DMS114 treated with DMSO at 0.1 percent for 48 hours (cell line): Measurements from ENCODE around the gene TMEM247.

ENCODE experiments used
- DNase-seq: peaks from one replicate; lab custom pipeline; 2025; ENCODE audit not compliant: unreplicated experiment; lab: John Stamatoyannopoulos, UW

The TMEM247 gene

DNA sequence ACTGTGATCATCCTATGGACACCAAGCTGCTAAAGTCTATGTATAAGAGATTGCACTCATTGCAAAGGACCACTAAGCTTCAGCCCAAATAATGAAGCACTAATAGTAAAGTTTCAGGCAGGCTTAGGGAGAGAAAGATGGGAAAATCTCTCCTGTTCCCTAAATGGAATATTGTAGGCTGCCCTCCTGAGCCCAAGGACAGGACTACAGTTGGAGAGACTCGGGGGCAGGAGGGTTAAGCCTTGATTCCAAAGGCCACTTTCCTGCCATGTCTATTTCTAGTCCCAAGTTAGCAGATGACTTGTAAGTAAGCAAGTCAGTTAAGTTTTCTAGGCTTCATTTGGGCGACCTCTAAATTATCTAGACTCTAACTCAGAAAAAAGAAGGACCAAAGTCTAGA lies 9.0 kb downstream of the TMEM247 start:
- DNase-seq = no peak

DNA sequence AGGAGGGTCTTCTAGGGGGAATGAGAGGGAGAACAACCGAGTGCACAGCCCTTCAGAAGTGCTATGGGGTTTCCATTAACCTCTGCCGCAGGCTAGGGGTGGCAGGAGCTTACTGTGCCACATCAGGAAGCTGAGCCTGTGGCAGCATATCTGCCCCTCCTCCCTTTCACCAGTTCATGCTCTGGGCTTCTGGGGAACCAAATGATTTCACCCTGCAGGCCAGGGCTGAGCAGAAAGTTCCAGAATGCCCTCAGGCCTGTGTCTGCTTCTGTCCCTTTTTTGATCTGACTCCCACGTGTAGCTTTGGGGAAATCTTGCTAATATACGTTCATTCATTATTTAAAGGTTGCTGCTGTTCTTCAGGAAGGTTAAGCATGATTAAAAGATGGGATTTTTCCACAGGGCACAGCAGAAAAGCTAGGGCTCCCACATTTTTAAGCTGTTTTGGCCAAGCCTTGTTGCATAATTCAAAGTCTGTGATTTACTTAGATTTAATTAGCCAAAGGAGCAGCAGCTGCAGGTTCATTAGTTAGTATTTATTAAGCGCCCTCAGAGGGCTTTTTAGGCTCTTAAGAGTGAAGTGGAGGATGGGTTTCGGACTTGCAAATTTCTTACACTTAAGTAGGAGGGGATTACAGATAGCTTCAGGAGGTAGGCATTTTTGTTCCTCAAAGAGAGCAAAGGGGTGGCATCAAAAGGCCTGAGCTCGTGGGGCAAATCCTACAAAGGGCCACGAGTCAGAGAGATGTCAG lies 10.2 kb downstream of the TMEM247 start:
- no peak for DNase-seq

DNA sequence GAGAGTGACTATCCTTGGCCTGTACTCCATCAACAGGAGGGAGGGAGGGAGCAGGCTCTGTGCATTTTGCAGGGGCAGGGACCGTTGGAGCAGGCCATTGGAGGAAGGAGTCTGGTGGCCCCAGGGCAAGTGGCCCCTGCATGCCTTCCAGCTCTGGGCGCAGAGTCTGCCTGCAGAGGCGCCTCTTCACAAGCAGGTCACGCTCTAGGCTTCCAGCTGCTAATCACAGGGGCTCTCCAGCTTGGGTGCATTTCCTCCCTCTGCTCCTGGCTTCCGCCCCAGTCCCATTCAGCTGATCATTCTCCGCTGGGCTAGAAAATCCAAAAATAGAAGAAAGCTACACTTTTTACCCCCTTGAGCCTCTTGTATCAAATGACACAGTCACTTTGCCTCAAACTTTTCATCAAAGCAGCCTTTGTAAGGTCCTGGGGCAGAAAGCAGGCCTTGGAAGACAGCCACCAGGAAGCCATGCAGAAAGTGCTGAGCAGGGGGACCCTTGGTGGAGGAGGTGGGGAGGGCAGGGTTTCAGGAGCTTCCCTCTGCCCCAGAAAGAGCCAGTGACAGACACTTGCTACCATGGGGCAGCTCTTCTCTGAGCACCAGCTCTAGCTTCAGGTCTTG lies 11.3 kb downstream of the TMEM247 start:
- DNase-seq = no peak

GRCh38 chr2:46492301-46492700 lies 12.9 kb downstream of the TMEM247 start:
- DNase-seq = no peak

DNA sequence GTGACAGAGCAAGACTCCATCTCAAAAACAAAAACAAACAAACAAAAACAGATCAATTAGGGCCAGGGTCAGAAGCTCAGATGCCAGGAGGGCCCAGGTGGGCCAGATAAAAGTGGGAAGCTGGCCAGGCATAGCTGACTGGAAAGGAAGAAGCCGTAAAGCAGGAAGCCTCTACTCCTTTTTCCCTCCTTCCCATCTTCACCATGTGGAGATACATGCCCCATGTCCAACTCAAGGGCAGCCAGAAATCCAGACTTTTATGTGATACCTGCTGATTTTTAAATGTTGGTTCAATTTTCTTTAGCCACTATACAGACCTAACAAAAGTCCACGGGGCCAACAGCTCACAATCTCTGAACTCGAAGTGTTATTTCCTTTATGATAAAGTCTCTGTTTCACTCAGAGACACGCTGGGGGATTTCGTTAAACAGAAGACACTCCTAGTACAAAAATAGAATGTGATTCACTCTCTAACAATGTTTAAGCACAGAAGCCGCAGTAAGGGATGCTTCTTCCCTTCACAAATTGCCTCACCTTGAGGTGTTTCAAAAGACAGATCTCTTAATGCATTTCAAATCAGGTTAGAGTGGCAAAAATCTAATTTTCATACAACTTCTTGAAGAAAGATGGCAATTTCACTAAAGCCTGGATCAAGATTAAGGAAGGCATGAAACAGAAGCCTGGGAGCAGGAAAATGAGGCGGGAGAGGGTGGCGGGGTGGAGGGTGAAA lies 14.0 kb downstream of the TMEM247 start:
- DNase-seq = no peak

- DNase-seq = no peak
These were observed 14.5 kb downstream of the TMEM247 start for GRCh38 chr2:46493971-46494250.

DNA sequence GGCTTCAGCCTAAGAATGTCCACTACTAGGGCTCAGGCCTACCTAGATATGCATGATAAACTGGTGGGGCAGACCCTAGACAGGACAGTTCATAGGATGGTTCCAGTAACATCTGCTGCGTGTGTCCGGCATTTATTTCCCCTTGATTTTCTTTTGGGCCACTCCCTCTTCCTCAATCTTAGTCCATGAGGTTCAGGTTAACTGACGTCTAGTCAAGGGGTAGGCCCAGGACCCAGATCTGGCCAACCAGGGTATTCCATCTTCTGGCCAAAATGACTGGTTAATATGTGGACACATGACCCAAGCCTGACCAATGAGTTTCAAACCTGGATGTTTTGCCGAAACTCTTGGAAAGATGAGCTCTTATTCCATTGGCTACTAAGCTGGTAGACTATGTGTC lies 15.2 kb downstream of the TMEM247 start:
- DNase-seq = no peak

DNA sequence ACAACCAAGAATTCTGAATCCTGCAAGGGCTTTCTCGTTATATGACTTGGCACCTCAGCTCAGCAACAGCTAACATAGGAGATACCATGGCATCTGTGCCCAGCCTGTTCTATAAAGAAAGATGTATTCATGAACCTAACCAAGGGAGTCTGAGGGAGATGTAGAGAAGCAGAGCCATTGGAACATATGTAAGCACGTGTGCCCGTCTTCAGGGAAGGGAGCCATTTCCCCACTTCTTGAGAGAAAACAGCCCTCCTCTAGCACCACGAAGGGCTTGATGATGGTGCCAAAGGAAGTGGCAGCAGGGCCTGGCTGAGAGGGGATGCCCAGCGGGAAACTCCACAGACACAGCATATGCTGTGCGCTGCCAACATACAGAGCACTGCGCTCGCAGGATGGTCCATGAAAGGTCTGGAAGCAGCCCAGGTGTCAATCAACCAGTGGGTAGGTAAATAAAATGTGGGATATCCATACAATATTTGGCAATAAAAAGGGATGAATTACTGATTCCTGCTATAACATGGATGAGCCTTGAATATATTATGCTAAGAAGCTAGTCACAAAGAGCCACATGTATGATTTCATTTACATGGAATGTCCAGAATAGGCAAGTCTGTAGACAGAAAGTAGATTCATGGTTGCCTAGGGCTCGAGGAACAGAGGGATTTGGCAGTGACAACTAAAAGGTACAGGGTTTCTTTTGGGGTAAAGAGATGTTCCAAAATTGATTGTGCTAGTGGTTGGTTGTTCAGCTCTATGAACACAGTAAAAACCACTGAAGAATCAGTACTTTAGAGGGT lies 16.1 kb downstream of the TMEM247 start:
- no peak for DNase-seq

DNA sequence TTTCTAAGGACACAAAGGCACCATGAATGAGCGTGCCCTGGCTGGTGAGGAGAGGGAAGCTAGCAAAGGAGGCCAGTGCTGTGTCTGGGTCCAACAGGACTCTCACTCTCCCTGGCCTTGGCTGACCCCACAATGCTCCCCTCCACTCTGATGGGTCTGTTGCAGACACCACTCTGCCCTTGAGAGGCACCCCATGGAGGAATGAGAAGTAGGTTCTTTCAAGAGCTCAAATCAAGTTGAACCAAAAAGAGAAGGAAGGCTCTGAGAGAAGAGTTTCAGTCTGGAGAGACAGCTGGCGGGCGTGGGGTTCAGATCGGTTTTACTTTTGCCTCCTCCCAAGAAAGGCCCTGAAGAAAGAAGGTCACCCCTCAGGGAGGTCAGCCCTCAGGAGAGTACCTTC lies 18.4 kb downstream of the TMEM247 start:
- DNase-seq = no peak

GRCh38 chr2:46498681-46499080 lies 19.3 kb downstream of the TMEM247 start:
- DNase-seq = no peak

DNA sequence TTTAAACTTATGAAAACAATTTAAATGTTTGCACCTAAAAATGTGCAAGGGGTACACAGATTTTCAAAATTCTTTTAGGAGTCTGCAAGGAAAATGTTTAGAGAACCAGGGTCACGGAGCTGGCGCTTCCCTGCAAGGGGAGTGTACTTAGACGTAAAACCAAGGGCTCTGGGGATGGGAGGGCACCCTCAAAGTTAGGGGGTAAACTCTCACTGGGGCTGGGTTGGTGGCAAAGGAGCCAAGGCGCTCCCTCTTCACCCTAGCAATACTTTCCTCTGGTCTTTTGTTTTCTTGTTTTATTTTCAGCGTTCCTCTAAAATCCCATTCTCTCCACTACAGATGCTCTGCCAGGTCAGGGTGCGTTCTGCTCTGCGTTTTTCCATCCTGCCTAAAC lies 20.0 kb downstream of the TMEM247 start:
- no peak for DNase-seq

DNA sequence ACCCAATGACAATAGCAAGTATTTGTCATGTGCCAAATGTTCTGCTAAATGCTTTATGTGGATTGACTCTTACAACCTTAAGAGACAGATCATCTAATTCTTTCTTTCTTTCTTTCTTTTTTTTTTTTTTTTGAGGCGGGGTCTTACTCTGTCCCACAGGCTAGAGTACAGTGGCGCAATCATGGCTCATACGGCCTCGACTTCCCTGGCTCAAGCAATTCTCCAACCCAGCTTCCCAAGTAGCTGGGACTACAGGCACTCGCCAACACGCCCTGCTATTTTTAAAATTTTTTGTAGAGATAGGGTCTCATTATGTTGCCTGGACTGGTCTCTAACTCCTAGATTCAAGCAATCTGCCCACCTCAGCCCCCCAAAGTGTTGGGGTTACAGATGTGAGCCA lies 21.4 kb downstream of the TMEM247 start:
- no peak for DNase-seq

DNA sequence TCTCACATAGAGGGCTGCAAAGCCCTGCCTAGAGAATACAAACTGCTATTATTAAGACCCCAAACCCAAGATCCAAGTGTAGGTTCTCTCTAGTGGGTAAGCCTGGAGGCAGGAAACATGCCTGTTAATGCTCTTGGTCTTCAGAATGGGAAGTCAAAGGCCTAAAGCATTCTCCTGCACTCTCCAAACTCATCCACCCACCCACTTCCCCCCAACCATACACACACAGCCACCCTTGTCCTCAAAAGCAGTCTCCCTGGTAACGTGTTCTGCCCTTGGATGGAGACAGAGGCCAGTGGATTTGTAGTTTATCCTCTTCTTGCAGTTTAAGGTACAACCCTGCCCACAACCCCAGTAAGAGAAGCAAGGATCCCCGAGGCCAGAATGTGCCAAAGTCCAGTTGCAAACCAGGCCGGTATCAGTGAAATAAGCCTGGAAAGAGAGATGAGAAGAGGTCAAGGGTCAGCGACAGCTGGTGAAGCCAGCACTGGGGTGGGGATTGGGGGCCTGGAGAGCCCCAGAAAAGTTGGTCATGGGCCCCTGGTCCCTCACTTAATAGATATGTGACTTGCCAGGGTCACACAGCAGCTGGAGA lies 23.0 kb downstream of the TMEM247 start:
- DNase-seq = no peak

DNA sequence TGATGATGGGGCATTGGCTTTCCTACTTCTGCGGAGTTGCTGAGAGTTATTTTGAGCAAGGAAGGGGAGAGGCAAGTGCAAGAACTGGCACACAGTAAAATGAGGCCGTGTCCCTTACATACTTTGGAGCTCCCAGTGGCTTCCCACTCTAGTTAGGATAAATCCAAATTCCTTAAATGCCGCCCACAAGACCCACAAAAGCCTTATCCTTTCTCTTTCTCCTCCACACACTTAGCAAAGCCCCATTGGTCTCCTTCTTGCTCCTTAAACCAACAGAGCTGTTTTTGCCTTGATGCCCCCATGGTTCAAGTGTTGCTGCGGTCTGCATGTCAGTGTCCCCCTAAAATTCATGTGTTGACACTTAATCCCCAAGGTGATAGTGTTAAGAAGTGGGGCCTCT lies 24.3 kb downstream of the TMEM247 start:
- DNase-seq = no peak

- DNase-seq = no peak
These were observed 24.9 kb downstream of the TMEM247 start for GRCh38 chr2:46504221-46504620.

GRCh38 chr2:46504685-46505471 lies 25.5 kb downstream of the TMEM247 start:
- no peak for DNase-seq

GRCh38 chr2:46505472-46505783 lies 26.1 kb downstream of the TMEM247 start:
- no peak for DNase-seq

DNA sequence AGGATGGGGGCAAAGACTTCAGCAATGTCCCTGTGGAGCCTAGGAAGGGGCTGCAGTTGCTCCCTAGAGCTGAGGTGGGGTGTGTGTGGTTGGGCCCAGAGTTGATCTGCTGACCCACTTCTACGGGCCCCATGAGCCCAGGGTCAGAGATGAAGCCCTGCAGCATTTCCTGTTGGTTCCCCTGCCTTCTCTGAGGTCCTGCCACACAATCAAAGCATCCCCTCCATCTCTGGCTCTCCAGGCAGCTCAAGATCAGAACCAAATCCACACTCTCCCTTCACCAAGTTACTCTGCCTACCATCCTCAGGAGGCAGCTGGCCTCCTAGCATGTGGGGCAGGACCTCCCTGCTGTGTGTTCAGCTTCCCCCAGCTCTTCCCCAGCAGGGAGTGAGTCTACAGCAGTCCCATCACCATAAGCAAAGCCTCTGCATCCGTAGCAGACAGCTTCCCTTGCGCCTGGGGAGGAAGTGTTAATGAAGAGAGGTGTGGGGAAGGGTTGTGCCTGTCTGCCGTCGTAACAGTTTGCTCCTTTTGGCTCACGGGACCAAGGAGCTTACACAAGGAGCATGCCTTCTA lies 26.9 kb downstream of the TMEM247 start:
- no peak for DNase-seq

- no peak for DNase-seq
These were observed 28.9 kb downstream of the TMEM247 start for GRCh38 chr2:46508312-46508711.

GRCh38 chr2:46508759-46509158 lies 29.4 kb downstream of the TMEM247 start:
- no peak for DNase-seq
